Adrenal gland (tissue), 12 donors: ENCODE data around the gene STAT1. TPM values are rescaled to one million over a fixed set of nuclear protein-coding genes. Genes with fewer than 3 reads are reported as not detected.

Experiments
- DNase-seq, 7 donors: peaks; one replicate each; pipeline ENCODE4 v3.0.0-alpha.2; 2019 to 2020
- H3K27ac ChIP-seq, 5 donors: fragments of 200-600 bp; sonication (generic) in 4 of 5; 1 replicate in 3 of 5; 2 replicates in 2 of 5; pipeline versions ENCODE4 v1.5.1 to v1.8.0; 2016 to 2020; ENCODE audit warnings: mild to moderate bottlenecking in 1 of 5
- H3K27me3 ChIP-seq: fragments of 200-600 bp; 2 replicates; pipeline ENCODE4 v1.8.0; 2021
- H3K36me3 ChIP-seq, 2 donors: fragments of 200-600 bp; replicated peaks in 1 of 2; 1 replicate in 1 of 2; 2 replicates in 1 of 2; pipeline versions ENCODE4 v1.5.1 to v1.8.0; 2018 to 2022
- H3K4me1 ChIP-seq, 2 donors: fragments of 200-600 bp; replicated peaks in 1 of 2; 1 replicate in 1 of 2; 2 replicates in 1 of 2; pipeline versions ENCODE4 v1.5.1 to v1.8.0; 2018 to 2021
- H3K4me3 ChIP-seq, 4 donors: fragments of 200-600 bp; sonication (generic) in 3 of 4; one replicate each; pipeline ENCODE4 v1.5.1; 2016 to 2018
- H3K9me3 ChIP-seq, 3 donors: fragments of 200-600 bp; sonication (generic) in 1 of 3; replicated peaks in 1 of 3; 1 replicate in 2 of 3; 2 replicates in 1 of 3; pipeline versions ENCODE4 v1.5.1 to v1.8.0; 2016 to 2021
- POLR2A ChIP-seq, 2 donors: fragments of 450-650 bp; IDR thresholded peaks; one replicate each; pipeline ENCODE4 v1.6.1; 2017; ENCODE audit warnings: antibody characterized with exemption in 2 of 2, mild to moderate bottlenecking in 2 of 2, moderate library complexity in 1 of 2
- WGBS, 4 donors: extraction: QIAGEN DNeasy Blood & Tissue Kit in 2 of 4; methylation state at CpG; one replicate each; pipeline versions ENCODE4 v1.1.5 to v1.1.7; 2013 to 2017; 5-methylcytosine and 5-hydroxymethylcytosine counted together
- intact Hi-C, 2 donors: fragments of 100-400 bp; cut with DNase I; formaldehyde crosslinking; loops; one replicate each; pipeline versions ENCODE4 v1.14.1 to v1.15.0; 2022 to 2023
- polyA plus RNA-seq, 3 donors: library from polyadenylated mRNA; stranded (reverse); fragments of 200-250 nt in 2 of 3; fragments of 350-450 nt in 1 of 3; fragmentation: Illumina TruSeq in 1 of 3; extraction: RNeasy Lipid Tissue Mini Kit (QIAGEN cat#74804) in 1 of 3; gene quantifications; one replicate each; pipeline ENCODE4 v1.2.3, GENCODE V29; 2013 to 2014
- total RNA-seq, 9 donors: library from RNA; depleted of rRNA in 4 of 9; stranded (reverse); fragments of >200 nt in 4 of 9; fragments of 120-200 nt in 1 of 9; fragmentation: NEBNext Ultra II Directional in 1 of 9; extraction: Animal tissue kit (Norgen Biotek cat#: 25700) in 1 of 9; gene quantifications; one replicate each; pipeline versions ENCODE4 v1.1.0 to v1.2.4, GENCODE V29; 2013 to 2023
- TF ChIP-seq, protein P1 (sequence below), 6 experiments: fragments of 450-650 bp in 4 of 6; fragments of 200-600 bp in 2 of 6; sonication (generic) in 1 of 6; IDR thresholded peaks; 1 replicate in 5 of 6; 2 replicates in 1 of 6; pipeline versions ENCODE4 v1.5.1 to v1.8.0; 2016 to 2021; ENCODE audit warnings: antibody characterized with exemption in 6 of 6, mild to moderate bottlenecking in 2 of 6, moderate library complexity in 1 of 6
- donor health status: healthy with polysubstance abuse.
- donor health status: Bipolar disorder and iron deficiency.
- donor health status: DM: yes; HTN: yes; CAD: no.
- donor health status: DM: no; HTN: no; CAD: no.
- donor health status: DM: no; HTN: no; CAD: no.
- donor health status: DM: yes; HTN: yes; CAD: no.

Gene STAT1
- total and polyA plus RNA-seq, 12 donors, result 11.9 to 165 (median 75.6) TPM

DNA sequence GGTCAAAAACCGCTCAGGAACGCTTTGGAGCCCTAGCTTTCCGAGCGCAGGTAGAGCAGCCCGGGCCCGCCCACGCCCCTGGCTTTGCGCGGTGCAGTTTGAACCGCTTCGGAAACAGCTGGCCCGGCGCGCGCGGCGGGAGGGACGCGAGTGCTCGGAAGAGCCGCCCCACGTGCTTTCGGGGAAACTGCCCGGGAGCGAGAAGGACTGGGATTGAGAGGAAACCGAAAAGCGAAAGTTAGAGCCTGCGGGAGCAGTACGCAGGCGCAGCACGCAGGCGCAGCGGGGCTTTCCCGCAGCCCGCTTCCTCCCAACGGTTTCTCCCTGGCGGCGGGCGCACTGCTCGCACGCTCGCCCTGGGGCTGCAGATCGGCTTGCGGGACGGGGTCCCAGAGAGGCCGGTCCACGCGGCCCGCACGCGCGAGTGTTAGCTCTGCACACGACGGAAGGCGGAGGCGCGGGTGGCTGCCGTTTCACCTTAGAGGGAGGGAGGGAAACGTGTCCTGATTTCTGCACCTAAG is 6.3 kb upstream of the STAT1 start:
- Histone ChIP-seq H3K4me3 (peak overlapping the region; percentile 26 to 72 (median 59)), H3K27me3 (no peaks in the 10 kb centered on the region), H3K4me1 (peaks cover 7 to 14% of the 10 kb centered on the region in 2 donors), H3K9me3 (no peaks in the 10 kb centered on the region), H3K36me3 (no peaks in the 10 kb centered on the region), H3K27ac (peak overlapping the region; percentile 92 to 97 (median 96))
- WGBS, 4 donors, result 0% methylated on average over 45 to 59 of the region's 59 CpGs
- peak; percentile 82 to 92 for TF ChIP-seq POLR2A (IDR thresholded peaks at IDR 0.05)
- TF ChIP-seq, protein P1, sequence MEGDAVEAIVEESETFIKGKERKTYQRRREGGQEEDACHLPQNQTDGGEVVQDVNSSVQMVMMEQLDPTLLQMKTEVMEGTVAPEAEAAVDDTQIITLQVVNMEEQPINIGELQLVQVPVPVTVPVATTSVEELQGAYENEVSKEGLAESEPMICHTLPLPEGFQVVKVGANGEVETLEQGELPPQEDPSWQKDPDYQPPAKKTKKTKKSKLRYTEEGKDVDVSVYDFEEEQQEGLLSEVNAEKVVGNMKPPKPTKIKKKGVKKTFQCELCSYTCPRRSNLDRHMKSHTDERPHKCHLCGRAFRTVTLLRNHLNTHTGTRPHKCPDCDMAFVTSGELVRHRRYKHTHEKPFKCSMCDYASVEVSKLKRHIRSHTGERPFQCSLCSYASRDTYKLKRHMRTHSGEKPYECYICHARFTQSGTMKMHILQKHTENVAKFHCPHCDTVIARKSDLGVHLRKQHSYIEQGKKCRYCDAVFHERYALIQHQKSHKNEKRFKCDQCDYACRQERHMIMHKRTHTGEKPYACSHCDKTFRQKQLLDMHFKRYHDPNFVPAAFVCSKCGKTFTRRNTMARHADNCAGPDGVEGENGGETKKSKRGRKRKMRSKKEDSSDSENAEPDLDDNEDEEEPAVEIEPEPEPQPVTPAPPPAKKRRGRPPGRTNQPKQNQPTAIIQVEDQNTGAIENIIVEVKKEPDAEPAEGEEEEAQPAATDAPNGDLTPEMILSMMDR (IDR thresholded peaks at IDR 0.05), result peak in 4 of 6 experiments; percentile 10 to 47 (median 24)
- intact Hi-C loops, result loop anchor here in 1 of 2 donors (10.0 kb wide), 1 partner anchor 235 kb away; no protein-coding TSS in a partner anchor
- peak; percentile 92 to 96 (median 94) for DNase-seq

DNA sequence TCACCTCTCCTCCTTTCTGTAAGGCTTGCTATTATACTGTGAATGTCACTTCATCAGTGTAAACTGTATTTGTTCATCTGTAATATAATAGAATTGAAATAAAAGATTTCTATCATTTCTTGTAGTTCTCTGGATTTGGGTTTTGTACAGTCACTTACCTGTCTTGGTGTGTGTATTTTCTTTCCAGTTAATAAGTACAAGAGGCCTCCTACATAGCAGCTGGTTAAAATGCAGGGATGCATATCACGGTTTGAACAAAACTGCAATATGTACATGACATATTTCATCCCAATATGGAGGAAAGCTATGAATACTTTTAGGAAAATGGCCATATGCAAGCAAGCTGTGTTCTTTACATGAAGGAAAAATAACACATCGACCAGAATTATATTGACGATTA is 5.4 kb upstream of the STAT1 start:
- Histone ChIP-seq H3K27me3 (no peaks in the 10 kb centered on the region), H3K4me1 (peaks cover 7 to 18% of the 10 kb centered on the region in 2 donors), H3K36me3 (no peaks in the 10 kb centered on the region), H3K27ac (no peak overlapping the region), H3K4me3 (no peak overlapping the region), H3K9me3 (no peaks in the 10 kb centered on the region)
- intact Hi-C loops, result no loop called here
- DNase-seq, result no peak
- 90 to 97% (median 95%) methylated on average over 3 of the region's 3 CpGs for WGBS, 4 donors
- no peak for TF ChIP-seq POLR2A (IDR thresholded peaks at IDR 0.05)
- TF ChIP-seq, protein P1 (IDR thresholded peaks at IDR 0.05), result no peak

DNA sequence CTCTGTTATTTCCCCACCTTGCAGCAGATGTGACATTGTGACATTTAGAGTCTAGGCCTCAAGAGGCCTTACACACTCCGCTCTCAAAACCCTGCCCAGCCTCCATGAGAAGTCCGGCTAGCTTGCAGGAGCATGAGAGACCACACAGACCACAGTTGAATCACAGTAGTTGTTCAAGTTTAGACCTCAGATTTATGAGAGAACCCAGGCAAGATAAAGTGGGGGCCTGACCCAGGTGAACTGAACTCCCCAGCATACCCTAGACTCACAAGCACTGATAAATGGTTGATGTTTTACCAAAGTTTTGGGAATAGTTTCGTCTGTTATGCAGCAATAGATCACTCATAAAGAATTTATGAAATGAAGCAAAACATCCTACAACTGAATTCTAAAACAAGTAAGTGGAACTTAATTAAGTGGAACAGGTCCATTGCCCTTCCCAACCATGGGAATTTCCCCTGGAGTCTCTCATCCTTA is 4.7 kb upstream of the STAT1 start:
- peaks cover 7 to 18% of the 10 kb centered on the region in 2 donors for H3K4me1 ChIP-seq
- 84 to 94% (median 89%) methylated on average over 3 of the region's 3 CpGs for WGBS, 4 donors
- intact Hi-C loops, result no loop called here
- no peak for DNase-seq
- no peak for TF ChIP-seq POLR2A (IDR thresholded peaks at IDR 0.05)
- H3K36me3 ChIP-seq, result no peaks in the 10 kb centered on the region
- no peak overlapping the region for H3K27ac ChIP-seq
- no peak overlapping the region for H3K4me3 ChIP-seq
- H3K9me3 ChIP-seq, result no peaks in the 10 kb centered on the region
- no peaks in the 10 kb centered on the region for H3K27me3 ChIP-seq

DNA sequence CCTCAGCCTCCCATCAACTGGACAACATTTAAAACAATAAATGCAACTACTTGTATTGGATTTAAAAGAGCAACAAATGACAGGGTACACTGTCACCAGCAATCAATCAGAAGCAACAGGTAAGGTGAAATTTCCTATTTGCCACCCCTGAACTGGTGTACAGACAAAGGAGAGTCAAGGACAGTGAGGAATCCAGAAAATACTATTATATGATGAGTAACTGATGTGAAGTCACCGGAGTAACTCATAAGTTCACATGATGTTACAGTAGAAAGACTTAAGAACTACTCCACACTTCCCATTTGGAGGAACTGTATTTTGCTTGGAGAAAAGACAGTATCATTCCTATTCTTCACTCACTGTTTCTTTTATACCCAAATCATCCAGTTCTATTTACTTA is 4.1 kb upstream of the STAT1 start:
- Histone ChIP-seq H3K36me3 (no peaks in the 10 kb centered on the region), H3K9me3 (no peaks in the 10 kb centered on the region), H3K4me1 (peaks cover 7 to 20% of the 10 kb centered on the region in 2 donors), H3K27me3 (no peaks in the 10 kb centered on the region), H3K27ac (no peak overlapping the region), H3K4me3 (no peak overlapping the region)
- DNase-seq, result no peak
- intact Hi-C loops, result no loop called here
- TF ChIP-seq, protein P1 (IDR thresholded peaks at IDR 0.05), result no peak
- TF ChIP-seq POLR2A (IDR thresholded peaks at IDR 0.05), result no peak
- WGBS, 4 donors, result 70 to 97% (median 75%) methylated on average over 1 of the region's 1 CpG

DNA sequence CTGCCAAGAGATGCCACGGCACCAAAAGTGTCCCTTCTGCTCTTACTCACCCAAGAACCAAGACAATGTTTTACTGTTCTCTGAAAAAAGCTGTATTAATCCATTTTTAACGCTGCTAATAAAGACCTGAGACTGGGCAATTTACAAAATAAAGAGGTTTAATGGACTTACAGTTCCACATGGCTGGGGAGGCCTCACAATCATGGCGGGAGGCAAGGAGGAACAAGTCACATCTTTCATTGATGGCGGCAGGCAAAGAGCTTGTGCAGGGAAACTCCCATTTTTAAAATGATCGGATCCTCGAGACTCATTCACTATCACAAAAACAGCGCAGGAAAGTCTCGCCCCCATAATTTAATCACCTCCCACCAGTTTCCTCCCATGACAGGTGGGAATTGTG is 1.9 kb upstream of the STAT1 start:
- 81 to 87% (median 84%) methylated on average over 8 of the region's 8 CpGs for WGBS, 4 donors
- no peak overlapping the region for H3K4me3 ChIP-seq
- no peaks in the 10 kb centered on the region for H3K36me3 ChIP-seq
- intact Hi-C loops, result no loop called here
- peaks cover 11 to 32% of the 10 kb centered on the region in 2 donors for H3K4me1 ChIP-seq
- no peak overlapping the region for H3K27ac ChIP-seq
- H3K9me3 ChIP-seq, result no peaks in the 10 kb centered on the region
- DNase-seq, result no peak
- TF ChIP-seq, protein P1 (IDR thresholded peaks at IDR 0.05), result no peak
- no peak for TF ChIP-seq POLR2A (IDR thresholded peaks at IDR 0.05)
- no peaks in the 10 kb centered on the region for H3K27me3 ChIP-seq
